ENCODE measurements around the gene ZNF467. TPM values are rescaled to one million over a fixed set of nuclear protein-coding genes. Genes with fewer than 3 reads are reported as not detected.

The ZNF467 gene
- total and polyA plus RNA-seq, 9 donors: 2.3 to 23.7 (median 11.4) TPM

DNA sequence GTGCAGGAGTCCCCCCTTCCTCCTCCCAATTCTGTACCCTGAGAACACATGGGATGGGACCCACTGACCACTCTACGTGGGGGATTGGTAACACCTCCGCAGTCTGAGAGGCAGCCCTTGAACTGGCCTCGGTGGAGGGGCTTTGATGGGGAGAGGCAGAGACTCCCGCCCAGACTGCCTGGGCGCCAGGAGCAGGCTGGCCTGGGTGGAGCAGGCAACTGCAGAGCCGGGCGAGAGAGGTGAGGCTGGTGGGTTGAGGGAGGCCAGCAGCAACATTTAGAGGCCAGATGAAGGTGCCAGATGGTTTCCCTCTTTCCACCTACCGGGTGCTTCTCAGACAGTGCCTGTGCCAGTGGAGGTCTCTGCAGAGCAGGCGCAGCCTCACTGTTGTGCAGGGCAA, 30.7 kb upstream of the ZNF467 start:
- 67 to 77% (median 76%) methylated on average over 9 of the region's 9 CpGs for WGBS, 3 donors
- intact Hi-C loops (cut with DNase I): no loop called here
- TF ChIP-seq POLR2A (IDR thresholded peaks at IDR 0.05) (no peak), EP300 (IDR thresholded peaks at IDR 0.05) (no peak)
- TF ChIP-seq, protein P1, sequence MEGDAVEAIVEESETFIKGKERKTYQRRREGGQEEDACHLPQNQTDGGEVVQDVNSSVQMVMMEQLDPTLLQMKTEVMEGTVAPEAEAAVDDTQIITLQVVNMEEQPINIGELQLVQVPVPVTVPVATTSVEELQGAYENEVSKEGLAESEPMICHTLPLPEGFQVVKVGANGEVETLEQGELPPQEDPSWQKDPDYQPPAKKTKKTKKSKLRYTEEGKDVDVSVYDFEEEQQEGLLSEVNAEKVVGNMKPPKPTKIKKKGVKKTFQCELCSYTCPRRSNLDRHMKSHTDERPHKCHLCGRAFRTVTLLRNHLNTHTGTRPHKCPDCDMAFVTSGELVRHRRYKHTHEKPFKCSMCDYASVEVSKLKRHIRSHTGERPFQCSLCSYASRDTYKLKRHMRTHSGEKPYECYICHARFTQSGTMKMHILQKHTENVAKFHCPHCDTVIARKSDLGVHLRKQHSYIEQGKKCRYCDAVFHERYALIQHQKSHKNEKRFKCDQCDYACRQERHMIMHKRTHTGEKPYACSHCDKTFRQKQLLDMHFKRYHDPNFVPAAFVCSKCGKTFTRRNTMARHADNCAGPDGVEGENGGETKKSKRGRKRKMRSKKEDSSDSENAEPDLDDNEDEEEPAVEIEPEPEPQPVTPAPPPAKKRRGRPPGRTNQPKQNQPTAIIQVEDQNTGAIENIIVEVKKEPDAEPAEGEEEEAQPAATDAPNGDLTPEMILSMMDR (IDR thresholded peaks at IDR 0.05): no peak

DNA sequence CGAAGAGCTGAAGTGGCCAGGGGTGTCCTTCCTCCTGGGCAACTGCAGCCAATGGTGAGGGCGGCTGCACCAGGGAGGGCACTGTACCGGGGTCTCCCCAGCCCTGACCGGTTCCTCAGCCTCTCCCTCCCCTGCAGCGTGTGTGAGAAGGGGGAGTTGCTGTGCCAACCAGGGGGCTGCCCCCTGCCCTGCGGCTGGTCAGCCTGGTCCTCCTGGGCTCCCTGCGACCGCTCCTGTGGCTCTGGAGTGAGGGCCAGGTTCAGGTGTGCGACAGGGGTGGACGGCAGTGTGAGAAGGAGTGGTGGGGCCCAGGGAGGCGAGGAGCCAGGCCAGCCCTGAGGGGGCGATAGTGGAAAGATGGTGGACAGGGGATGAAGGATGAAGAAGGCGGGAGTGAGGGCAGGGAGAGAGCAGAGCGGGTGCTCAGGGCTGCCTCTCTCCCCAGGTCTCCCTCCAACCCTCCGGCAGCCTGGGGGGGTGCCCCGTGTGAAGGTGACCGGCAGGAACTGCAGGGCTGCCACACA, 30.2 kb upstream of the ZNF467 start:
- DNase-seq: no peak
- no peaks in the 10 kb centered on the region for H3K36me3 ChIP-seq
- no peak overlapping the region for H3K4me3 ChIP-seq
- intact Hi-C loops (cut with DNase I): no loop called here
- no peak overlapping the region for H3K27ac ChIP-seq
- 80 to 82% (median 81%) methylated on average over 12 to 17 of the region's 17 CpGs for WGBS, 3 donors
- H3K9me3 ChIP-seq: no peaks in the 10 kb centered on the region
- H3K27me3 ChIP-seq: no peaks in the 10 kb centered on the region
- no peaks in the 10 kb centered on the region for H3K4me1 ChIP-seq (ENCODE audit: insufficient read depth)
- TF ChIP-seq EP300 (IDR thresholded peaks at IDR 0.05): no peak
- TF ChIP-seq, protein P1 (IDR thresholded peaks at IDR 0.05): no peak

More for the DNA sequence above, 30.7 kb upstream of the ZNF467 start:
- Histone ChIP-seq H3K36me3 (no peaks in the 10 kb centered on the region), H3K27ac (no peak overlapping the region), H3K27me3 (no peaks in the 10 kb centered on the region), H3K4me3 (no peak overlapping the region), H3K4me1 (ENCODE audit: insufficient read depth) (no peaks in the 10 kb centered on the region), H3K9me3 (no peaks in the 10 kb centered on the region)
- no peak for DNase-seq

DNA sequence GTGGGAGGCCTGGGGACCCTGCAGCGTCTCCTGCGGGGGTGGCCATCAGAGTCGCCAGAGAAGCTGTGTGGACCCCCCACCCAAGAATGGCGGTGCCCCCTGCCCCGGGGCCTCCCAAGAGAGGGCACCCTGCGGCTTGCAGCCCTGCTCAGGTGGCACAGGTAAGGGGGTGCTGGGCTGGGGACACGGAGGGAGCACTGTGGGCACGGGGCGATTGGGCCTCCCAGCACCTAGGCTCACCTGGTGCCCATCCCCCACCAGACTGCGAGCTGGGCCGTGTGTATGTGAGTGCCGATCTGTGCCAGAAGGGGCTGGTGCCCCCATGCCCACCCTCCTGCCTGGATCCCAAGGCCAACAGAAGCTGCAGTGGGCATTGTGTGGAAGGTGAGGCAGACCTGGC, 29.6 kb upstream of the ZNF467 start:
- H3K4me3 ChIP-seq: no peak overlapping the region
- no peaks in the 10 kb centered on the region for H3K4me1 ChIP-seq (ENCODE audit: insufficient read depth)
- no peaks in the 10 kb centered on the region for H3K9me3 ChIP-seq
- H3K36me3 ChIP-seq: no peaks in the 10 kb centered on the region
- no peaks in the 10 kb centered on the region for H3K27me3 ChIP-seq
- no peak overlapping the region for H3K27ac ChIP-seq
- intact Hi-C loops (cut with DNase I): no loop called here
- 89 to 98% (median 92%) methylated on average over 6 to 12 of the region's 12 CpGs for WGBS, 3 donors
- DNase-seq: no peak
- TF ChIP-seq EP300 (IDR thresholded peaks at IDR 0.05): no peak
- TF ChIP-seq POLR2A (IDR thresholded peaks at IDR 0.05): no peak
- TF ChIP-seq, protein P1 (IDR thresholded peaks at IDR 0.05): no peak

DNA sequence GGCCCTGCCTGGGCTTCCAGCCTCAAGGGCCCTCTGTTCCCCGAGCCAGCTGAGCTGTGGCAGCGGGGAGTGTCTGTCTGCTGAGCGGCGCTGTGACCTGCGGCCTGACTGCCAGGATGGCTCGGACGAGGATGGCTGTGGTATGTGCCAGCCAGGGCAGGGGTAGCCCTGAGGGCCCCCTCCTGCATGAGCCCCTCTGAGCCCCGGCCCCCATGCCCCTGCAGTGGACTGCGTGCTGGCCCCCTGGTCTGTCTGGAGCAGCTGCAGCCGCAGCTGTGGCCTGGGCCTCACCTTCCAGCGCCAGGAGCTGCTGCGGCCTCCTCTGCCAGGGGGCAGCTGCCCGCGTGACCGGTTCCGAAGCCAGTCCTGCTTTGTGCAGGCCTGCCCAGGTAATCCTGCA, 28.4 kb upstream of the ZNF467 start:
- no peaks in the 10 kb centered on the region for H3K9me3 ChIP-seq
- H3K36me3 ChIP-seq: no peaks in the 10 kb centered on the region
- no peak overlapping the region for H3K27ac ChIP-seq
- H3K4me3 ChIP-seq: no peak overlapping the region
- no peak for DNase-seq
- no peaks in the 10 kb centered on the region for H3K4me1 ChIP-seq (ENCODE audit: insufficient read depth)
- TF ChIP-seq EP300 (IDR thresholded peaks at IDR 0.05) (no peak), POLR2A (IDR thresholded peaks at IDR 0.05) (no peak)
- TF ChIP-seq, protein P1 (IDR thresholded peaks at IDR 0.05): no peak
- whole genome bisulfite sequencing, 3 donors: 89 to 93% (median 93%) methylated on average over 12 to 16 of the region's 16 CpGs
- no peaks in the 10 kb centered on the region for H3K27me3 ChIP-seq
- intact Hi-C loops (cut with DNase I): no loop called here

Data from ovary (tissue), 9 donors.